ENCODE results near the gene MAST2. TPM values are rescaled to one million over a fixed set of nuclear protein-coding genes. Genes with fewer than 3 reads are reported as not detected.

MAST2 gene
- total RNA-seq, 1 donor from 2014 or later = 63.9 TPM

DNA sequence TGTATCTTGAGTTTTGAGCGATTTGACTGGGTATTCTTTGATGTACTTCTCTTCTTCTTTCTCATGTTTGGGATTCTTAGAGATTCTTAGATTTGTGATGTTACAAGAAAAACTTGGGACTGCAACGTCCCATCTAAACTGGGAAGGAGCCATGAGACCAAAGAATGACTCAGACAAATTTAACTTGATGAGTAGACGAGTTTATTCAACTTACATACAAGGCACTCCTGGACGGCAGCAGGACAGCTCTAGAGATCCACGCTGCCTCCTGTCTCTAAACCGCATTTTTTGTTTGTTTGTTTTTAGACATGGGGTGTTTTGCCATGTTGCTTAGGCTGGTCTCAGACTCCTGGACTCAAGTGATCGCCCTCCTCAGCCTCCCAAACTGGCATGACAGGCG is 191.9 kb downstream of the MAST2 start:
- H3K36me3 Mint-ChIP-seq (ENCODE audit: unreplicated experiment) = peaks cover 12% of the 10 kb centered on the region
- TF ChIP-seq, protein P1, sequence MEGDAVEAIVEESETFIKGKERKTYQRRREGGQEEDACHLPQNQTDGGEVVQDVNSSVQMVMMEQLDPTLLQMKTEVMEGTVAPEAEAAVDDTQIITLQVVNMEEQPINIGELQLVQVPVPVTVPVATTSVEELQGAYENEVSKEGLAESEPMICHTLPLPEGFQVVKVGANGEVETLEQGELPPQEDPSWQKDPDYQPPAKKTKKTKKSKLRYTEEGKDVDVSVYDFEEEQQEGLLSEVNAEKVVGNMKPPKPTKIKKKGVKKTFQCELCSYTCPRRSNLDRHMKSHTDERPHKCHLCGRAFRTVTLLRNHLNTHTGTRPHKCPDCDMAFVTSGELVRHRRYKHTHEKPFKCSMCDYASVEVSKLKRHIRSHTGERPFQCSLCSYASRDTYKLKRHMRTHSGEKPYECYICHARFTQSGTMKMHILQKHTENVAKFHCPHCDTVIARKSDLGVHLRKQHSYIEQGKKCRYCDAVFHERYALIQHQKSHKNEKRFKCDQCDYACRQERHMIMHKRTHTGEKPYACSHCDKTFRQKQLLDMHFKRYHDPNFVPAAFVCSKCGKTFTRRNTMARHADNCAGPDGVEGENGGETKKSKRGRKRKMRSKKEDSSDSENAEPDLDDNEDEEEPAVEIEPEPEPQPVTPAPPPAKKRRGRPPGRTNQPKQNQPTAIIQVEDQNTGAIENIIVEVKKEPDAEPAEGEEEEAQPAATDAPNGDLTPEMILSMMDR (IDR thresholded peaks at IDR 0.05) = no peak
- no peak overlapping the region for H3K4me3 Mint-ChIP-seq (ENCODE audit: unreplicated experiment)
- DNase-seq (ENCODE audit: extremely low spot score, unreplicated experiment) = no peak
- H3K4me1 Mint-ChIP-seq (ENCODE audit: unreplicated experiment) = peaks cover 2% of the 10 kb centered on the region
- no peak overlapping the region for H3K27ac Mint-ChIP-seq (ENCODE audit: unreplicated experiment)
- no peaks in the 10 kb centered on the region for H3K27me3 Mint-ChIP-seq (ENCODE audit: unreplicated experiment)
- H3K9me3 Mint-ChIP-seq (ENCODE audit: unreplicated experiment) = peaks cover 9% of the 10 kb centered on the region

DNA sequence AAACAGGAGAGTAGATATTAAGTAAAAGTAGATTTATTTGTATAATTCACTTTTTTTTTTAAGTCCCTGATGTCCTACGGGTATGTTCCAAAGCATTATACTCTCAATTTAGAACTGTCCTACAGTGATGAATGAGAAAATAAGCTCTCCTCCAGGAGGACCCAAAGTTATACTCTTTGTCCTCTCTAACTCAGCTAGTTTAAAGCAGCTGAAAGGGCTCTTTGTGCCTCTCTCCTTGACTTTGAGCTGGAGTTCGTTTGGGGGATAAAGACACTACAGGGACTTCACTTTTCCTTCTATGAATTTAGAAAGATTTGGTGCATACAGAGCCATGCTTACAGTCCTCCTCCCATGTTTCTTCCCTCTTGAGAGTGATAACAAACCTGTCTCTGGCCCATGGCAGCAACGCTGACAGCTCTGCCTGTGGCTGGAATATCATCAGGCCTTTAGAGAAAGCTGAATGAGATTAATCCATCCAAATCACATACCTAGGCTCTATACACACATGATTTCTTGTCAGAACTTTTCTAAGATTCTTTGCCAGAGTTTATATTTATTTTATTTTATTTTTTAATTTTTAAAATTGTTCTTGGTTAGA is 194.7 kb downstream of the MAST2 start:
- H3K4me3 Mint-ChIP-seq (ENCODE audit: unreplicated experiment) = no peak overlapping the region
- H3K36me3 Mint-ChIP-seq (ENCODE audit: unreplicated experiment) = peaks cover 6% of the 10 kb centered on the region
- H3K27ac Mint-ChIP-seq (ENCODE audit: unreplicated experiment) = no peak overlapping the region
- peaks cover 2% of the 10 kb centered on the region for H3K4me1 Mint-ChIP-seq (ENCODE audit: unreplicated experiment)
- H3K27me3 Mint-ChIP-seq (ENCODE audit: unreplicated experiment) = no peaks in the 10 kb centered on the region
- no peak for DNase-seq (ENCODE audit: extremely low spot score, unreplicated experiment)
- TF ChIP-seq, protein P1 (IDR thresholded peaks at IDR 0.05) = no peak
- no peaks in the 10 kb centered on the region for H3K9me3 Mint-ChIP-seq (ENCODE audit: unreplicated experiment)

DNA sequence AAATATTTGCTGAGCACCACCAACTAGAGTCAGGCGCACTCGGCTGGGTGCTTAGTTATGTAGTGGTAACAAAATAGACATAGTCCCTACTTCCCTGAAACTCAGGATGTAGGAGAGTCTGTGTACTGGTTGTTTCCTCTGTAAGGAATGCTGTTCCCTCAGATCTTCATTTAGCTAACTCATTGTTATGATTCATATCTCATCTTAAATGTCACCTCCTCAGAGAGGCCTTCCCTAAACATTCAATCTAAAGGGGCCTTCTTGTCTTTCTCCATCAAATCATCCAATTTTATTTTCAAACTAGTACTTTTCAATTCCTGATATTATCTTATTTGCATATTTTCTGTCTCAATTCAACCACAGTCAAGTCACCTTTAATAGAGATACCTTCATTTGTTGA is 196.1 kb downstream of the MAST2 start:
- Mint-ChIP-seq H3K36me3 (ENCODE audit: unreplicated experiment) (peaks cover 10% of the 10 kb centered on the region), H3K4me3 (ENCODE audit: unreplicated experiment) (no peak overlapping the region), H3K27me3 (ENCODE audit: unreplicated experiment) (no peaks in the 10 kb centered on the region), H3K27ac (ENCODE audit: unreplicated experiment) (no peak overlapping the region), H3K4me1 (ENCODE audit: unreplicated experiment) (peaks cover 2% of the 10 kb centered on the region), H3K9me3 (ENCODE audit: unreplicated experiment) (no peaks in the 10 kb centered on the region)
- no peak for DNase-seq (ENCODE audit: extremely low spot score, unreplicated experiment)
- TF ChIP-seq, protein P1 (IDR thresholded peaks at IDR 0.05) = no peak

DNA sequence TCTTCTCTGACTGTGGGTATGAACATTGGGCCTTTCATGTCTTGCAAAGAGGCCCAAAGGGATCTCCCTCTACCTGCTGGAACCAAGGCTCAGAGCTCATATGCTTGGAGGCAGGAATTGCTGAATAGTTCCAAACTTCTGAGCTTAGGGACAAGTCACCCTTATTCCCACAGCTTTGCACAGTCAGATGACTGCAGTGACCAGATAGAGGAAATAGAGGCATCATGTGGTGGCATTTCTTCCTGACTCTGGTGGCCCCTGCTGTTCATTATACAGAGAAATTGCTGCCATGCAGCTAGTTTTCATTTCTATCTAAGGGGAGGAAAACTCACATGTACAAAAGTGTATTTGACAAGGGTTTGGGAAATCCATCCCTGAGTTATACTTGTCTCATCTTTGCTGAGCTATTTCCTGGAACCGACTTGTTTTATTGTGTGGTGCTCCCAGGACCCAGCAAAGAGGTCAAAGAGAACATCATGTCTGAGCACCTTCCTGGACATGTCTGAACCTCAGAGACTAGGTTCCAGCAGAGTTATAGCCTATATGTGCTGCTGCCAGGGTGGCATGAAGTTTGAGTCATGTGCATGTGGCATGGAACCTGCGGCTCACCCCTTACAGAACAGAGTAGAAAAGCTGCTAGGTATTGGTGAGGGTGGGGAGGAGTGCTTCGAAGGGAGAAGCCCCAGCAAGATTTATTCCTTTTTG is 197.8 kb downstream of the MAST2 start:
- H3K4me3 Mint-ChIP-seq (ENCODE audit: unreplicated experiment) = no peak overlapping the region
- H3K4me1 Mint-ChIP-seq (ENCODE audit: unreplicated experiment) = no peaks in the 10 kb centered on the region
- H3K9me3 Mint-ChIP-seq (ENCODE audit: unreplicated experiment) = no peaks in the 10 kb centered on the region
- TF ChIP-seq, protein P1 (IDR thresholded peaks at IDR 0.05) = no peak
- H3K27me3 Mint-ChIP-seq (ENCODE audit: unreplicated experiment) = no peaks in the 10 kb centered on the region
- peaks cover 12% of the 10 kb centered on the region for H3K36me3 Mint-ChIP-seq (ENCODE audit: unreplicated experiment)
- no peak overlapping the region for H3K27ac Mint-ChIP-seq (ENCODE audit: unreplicated experiment)
- DNase-seq (ENCODE audit: extremely low spot score, unreplicated experiment) = peak; percentile 57

DNA sequence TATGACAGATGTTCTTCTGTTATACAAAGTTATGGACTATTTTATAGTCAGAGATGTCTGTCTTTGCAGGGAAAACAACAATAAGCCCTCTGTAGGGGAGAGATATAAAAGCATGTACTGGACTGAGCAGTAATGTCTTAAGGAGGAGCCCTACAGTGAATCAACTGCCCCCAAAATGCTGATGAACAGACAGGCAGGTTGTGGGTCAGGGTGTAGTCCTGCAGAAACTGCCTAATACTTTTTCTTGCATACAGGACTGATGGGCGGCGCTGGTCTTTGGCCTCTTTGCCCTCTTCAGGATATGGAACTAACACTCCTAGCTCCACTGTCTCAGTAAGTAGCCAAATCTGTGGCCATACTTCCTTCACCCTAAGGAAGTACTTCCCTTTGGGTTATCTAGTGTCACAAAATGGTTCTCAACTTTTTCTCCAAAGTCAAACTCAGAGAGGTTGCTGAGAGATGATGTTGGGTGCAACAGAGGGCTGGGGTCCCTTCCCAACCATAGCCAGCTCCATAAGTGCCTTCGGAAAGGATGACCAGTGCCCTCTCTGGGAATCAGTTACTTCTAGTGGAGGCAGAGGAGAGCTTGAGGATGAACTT is 199.2 kb downstream of the MAST2 start:
- Mint-ChIP-seq H3K27ac (ENCODE audit: unreplicated experiment) (no peak overlapping the region), H3K36me3 (ENCODE audit: unreplicated experiment) (peaks cover 23% of the 10 kb centered on the region), H3K9me3 (ENCODE audit: unreplicated experiment) (no peaks in the 10 kb centered on the region), H3K4me3 (ENCODE audit: unreplicated experiment) (no peak overlapping the region), H3K4me1 (ENCODE audit: unreplicated experiment) (no peaks in the 10 kb centered on the region), H3K27me3 (ENCODE audit: unreplicated experiment) (no peaks in the 10 kb centered on the region)
- peak; percentile 40 for DNase-seq (ENCODE audit: extremely low spot score, unreplicated experiment)
- TF ChIP-seq, protein P1 (IDR thresholded peaks at IDR 0.05) = no peak

Measured in osteocyte (in vitro differentiated cells).